ENCODE measurements around the gene MCC.

Gene MCC

GRCh38 chr5:113110117-113110516 lies 378.1 kb downstream of the MCC start:
- Histone ChIP-seq H3K9ac (ENCODE audit: low read depth, low read length) (no peak overlapping the region), H3K27me3 (ENCODE audit: control insufficient read depth, insufficient read depth, low read length) (no peaks in the 10 kb centered on the region), H3K4me1 (ENCODE audit: control insufficient read depth, insufficient read depth, low read length) (no peaks in the 10 kb centered on the region), H3K4me3 (ENCODE audit: low read depth, low read length) (no peak overlapping the region), H3K27ac (ENCODE audit: low read depth, low read length) (no peak overlapping the region), H3K36me3 (ENCODE audit: control insufficient read depth, insufficient read depth, low read length) (no peaks in the 10 kb centered on the region), H3K9me3 (ENCODE audit: control insufficient read depth, insufficient read depth, low read length) (no peaks in the 10 kb centered on the region)

DNA sequence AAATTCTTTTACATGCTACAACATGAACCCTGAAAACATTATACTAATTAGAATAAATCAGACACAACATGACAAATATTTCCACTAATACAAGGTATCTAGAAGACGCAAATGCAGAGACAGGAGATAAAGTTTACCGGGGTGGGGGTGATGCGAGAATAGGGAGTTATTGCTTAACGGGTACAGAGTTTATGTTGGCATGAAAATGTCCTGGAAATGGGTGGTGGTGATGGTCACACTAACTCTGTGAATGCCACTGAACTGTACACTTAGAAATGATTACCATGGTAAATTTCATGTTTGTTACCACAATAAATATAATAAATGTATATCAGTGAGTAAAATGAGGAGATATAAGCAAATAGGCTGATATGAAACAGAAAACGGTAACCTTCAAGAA lies 378.9 kb downstream of the MCC start:
- no peaks in the 10 kb centered on the region for H3K4me1 ChIP-seq (ENCODE audit: control insufficient read depth, insufficient read depth, low read length)
- H3K9ac ChIP-seq (ENCODE audit: low read depth, low read length) = no peak overlapping the region
- no peaks in the 10 kb centered on the region for H3K27me3 ChIP-seq (ENCODE audit: control insufficient read depth, insufficient read depth, low read length)
- no peaks in the 10 kb centered on the region for H3K36me3 ChIP-seq (ENCODE audit: control insufficient read depth, insufficient read depth, low read length)
- H3K27ac ChIP-seq (ENCODE audit: low read depth, low read length) = no peak overlapping the region
- no peak overlapping the region for H3K4me3 ChIP-seq (ENCODE audit: low read depth, low read length)
- H3K9me3 ChIP-seq (ENCODE audit: control insufficient read depth, insufficient read depth, low read length) = no peaks in the 10 kb centered on the region

GRCh38 chr5:113108485-113108884 lies 379.8 kb downstream of the MCC start:
- H3K27ac ChIP-seq (ENCODE audit: low read depth, low read length) = no peak overlapping the region
- no peaks in the 10 kb centered on the region for H3K4me1 ChIP-seq (ENCODE audit: control insufficient read depth, insufficient read depth, low read length)
- H3K9ac ChIP-seq (ENCODE audit: low read depth, low read length) = no peak overlapping the region
- H3K36me3 ChIP-seq (ENCODE audit: control insufficient read depth, insufficient read depth, low read length) = peaks cover 5% of the 10 kb centered on the region; the same call in 1 of the 2 replicates
- no peaks in the 10 kb centered on the region for H3K9me3 ChIP-seq (ENCODE audit: control insufficient read depth, insufficient read depth, low read length)
- H3K4me3 ChIP-seq (ENCODE audit: low read depth, low read length) = no peak overlapping the region
- H3K27me3 ChIP-seq (ENCODE audit: control insufficient read depth, insufficient read depth, low read length) = no peaks in the 10 kb centered on the region

DNA sequence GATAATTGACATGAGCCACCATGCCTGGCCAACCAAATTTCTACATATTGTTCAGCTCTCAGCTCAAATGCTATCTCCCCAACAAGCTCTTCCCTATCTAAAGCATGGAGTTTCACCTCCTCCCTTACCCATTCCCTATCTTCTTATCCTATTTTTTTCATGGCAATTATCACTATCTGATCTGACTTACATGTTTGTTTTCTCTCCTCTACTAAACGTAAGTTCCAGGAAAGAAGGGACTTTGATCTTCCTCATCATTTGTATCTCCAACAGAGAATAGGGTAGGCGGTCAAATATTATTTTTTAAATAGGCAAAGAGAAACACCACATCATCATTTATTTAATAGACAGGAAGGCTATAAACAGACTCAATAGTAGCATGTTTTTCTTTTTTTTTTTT lies 381.4 kb downstream of the MCC start:
- no peaks in the 10 kb centered on the region for H3K4me1 ChIP-seq (ENCODE audit: control insufficient read depth, insufficient read depth, low read length)
- no peak overlapping the region for H3K27ac ChIP-seq (ENCODE audit: low read depth, low read length)
- no peak overlapping the region for H3K9ac ChIP-seq (ENCODE audit: low read depth, low read length)
- no peak overlapping the region for H3K4me3 ChIP-seq (ENCODE audit: low read depth, low read length)
- H3K36me3 ChIP-seq (ENCODE audit: control insufficient read depth, insufficient read depth, low read length) = peaks cover 10% of the 10 kb centered on the region
- no peaks in the 10 kb centered on the region for H3K27me3 ChIP-seq (ENCODE audit: control insufficient read depth, insufficient read depth, low read length)
- H3K9me3 ChIP-seq (ENCODE audit: control insufficient read depth, insufficient read depth, low read length) = no peaks in the 10 kb centered on the region

DNA sequence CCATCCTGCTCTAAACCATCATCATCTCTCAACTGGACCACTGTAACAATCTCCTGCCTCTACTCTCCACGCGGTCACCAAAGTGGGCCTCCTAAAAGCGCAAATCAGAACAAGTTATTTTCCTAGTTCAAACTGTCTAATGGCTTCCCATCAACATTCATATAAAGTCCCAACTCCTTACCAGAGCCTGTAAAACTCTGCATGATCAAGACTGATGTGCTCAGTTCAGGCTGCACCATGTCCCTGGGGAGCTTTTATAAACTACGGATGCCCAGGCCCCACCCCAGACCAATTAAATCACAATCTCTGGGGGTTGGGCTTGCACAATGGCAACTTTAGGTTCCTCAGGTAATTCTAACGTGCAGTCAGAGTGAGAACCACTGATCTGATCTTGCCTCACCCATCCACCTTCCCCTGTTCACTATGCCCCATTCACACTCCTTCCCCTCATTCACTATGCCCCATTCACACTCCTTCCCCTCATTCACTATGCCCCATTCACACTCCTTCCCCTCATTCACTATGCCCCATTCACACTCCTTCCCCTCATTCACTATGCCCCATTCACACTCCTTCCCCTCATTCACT lies 382.5 kb downstream of the MCC start:
- Histone ChIP-seq H3K27me3 (ENCODE audit: control insufficient read depth, insufficient read depth, low read length) (no peaks in the 10 kb centered on the region), H3K9me3 (ENCODE audit: control insufficient read depth, insufficient read depth, low read length) (no peaks in the 10 kb centered on the region), H3K9ac (ENCODE audit: low read depth, low read length) (no peak overlapping the region)

GRCh38 chr5:113103330-113103729 lies 384.9 kb downstream of the MCC start:
- H3K36me3 ChIP-seq (ENCODE audit: control insufficient read depth, insufficient read depth, low read length) = peaks cover 17% of the 10 kb centered on the region
- no peaks in the 10 kb centered on the region for H3K9me3 ChIP-seq (ENCODE audit: control insufficient read depth, insufficient read depth, low read length)
- no peaks in the 10 kb centered on the region for H3K4me1 ChIP-seq (ENCODE audit: control insufficient read depth, insufficient read depth, low read length)
- no peak overlapping the region for H3K27ac ChIP-seq (ENCODE audit: low read depth, low read length)
- H3K9ac ChIP-seq (ENCODE audit: low read depth, low read length) = no peak overlapping the region
- H3K27me3 ChIP-seq (ENCODE audit: control insufficient read depth, insufficient read depth, low read length) = no peaks in the 10 kb centered on the region
- no peak overlapping the region for H3K4me3 ChIP-seq (ENCODE audit: low read depth, low read length)

More for the DNA sequence above, 382.5 kb downstream of the MCC start:
- no peak overlapping the region for H3K4me3 ChIP-seq (ENCODE audit: low read depth, low read length)
- peaks cover 17% of the 10 kb centered on the region for H3K36me3 ChIP-seq (ENCODE audit: control insufficient read depth, insufficient read depth, low read length)
- H3K4me1 ChIP-seq (ENCODE audit: control insufficient read depth, insufficient read depth, low read length) = no peaks in the 10 kb centered on the region
- H3K27ac ChIP-seq (ENCODE audit: low read depth, low read length) = no peak overlapping the region

GRCh38 chr5:113102121-113102531 lies 386.1 kb downstream of the MCC start:
- H3K36me3 ChIP-seq (ENCODE audit: control insufficient read depth, insufficient read depth, low read length) = peaks cover 23% of the 10 kb centered on the region
- H3K27ac ChIP-seq (ENCODE audit: low read depth, low read length) = no peak overlapping the region
- no peak overlapping the region for H3K4me3 ChIP-seq (ENCODE audit: low read depth, low read length)
- H3K27me3 ChIP-seq (ENCODE audit: control insufficient read depth, insufficient read depth, low read length) = no peaks in the 10 kb centered on the region
- no peaks in the 10 kb centered on the region for H3K9me3 ChIP-seq (ENCODE audit: control insufficient read depth, insufficient read depth, low read length)
- no peaks in the 10 kb centered on the region for H3K4me1 ChIP-seq (ENCODE audit: control insufficient read depth, insufficient read depth, low read length)
- H3K9ac ChIP-seq (ENCODE audit: low read depth, low read length) = no peak overlapping the region

GRCh38 chr5:113100981-113101380 lies 387.3 kb downstream of the MCC start:
- H3K4me3 ChIP-seq (ENCODE audit: low read depth, low read length) = no peak overlapping the region
- H3K9ac ChIP-seq (ENCODE audit: low read depth, low read length) = no peak overlapping the region
- H3K36me3 ChIP-seq (ENCODE audit: control insufficient read depth, insufficient read depth, low read length) = peaks cover 23% of the 10 kb centered on the region
- no peak overlapping the region for H3K27ac ChIP-seq (ENCODE audit: low read depth, low read length)
- no peaks in the 10 kb centered on the region for H3K27me3 ChIP-seq (ENCODE audit: control insufficient read depth, insufficient read depth, low read length)
- H3K9me3 ChIP-seq (ENCODE audit: control insufficient read depth, insufficient read depth, low read length) = no peaks in the 10 kb centered on the region
- H3K4me1 ChIP-seq (ENCODE audit: control insufficient read depth, insufficient read depth, low read length) = no peaks in the 10 kb centered on the region

GRCh38 chr5:113099822-113100221 lies 388.4 kb downstream of the MCC start:
- Histone ChIP-seq H3K27me3 (ENCODE audit: control insufficient read depth, insufficient read depth, low read length) (no peaks in the 10 kb centered on the region), H3K27ac (ENCODE audit: low read depth, low read length) (no peak overlapping the region), H3K4me1 (ENCODE audit: control insufficient read depth, insufficient read depth, low read length) (no peaks in the 10 kb centered on the region), H3K36me3 (ENCODE audit: control insufficient read depth, insufficient read depth, low read length) (peaks cover 23% of the 10 kb centered on the region), H3K4me3 (ENCODE audit: low read depth, low read length) (no peak overlapping the region), H3K9ac (ENCODE audit: low read depth, low read length) (no peak overlapping the region), H3K9me3 (ENCODE audit: control insufficient read depth, insufficient read depth, low read length) (no peaks in the 10 kb centered on the region)

DNA sequence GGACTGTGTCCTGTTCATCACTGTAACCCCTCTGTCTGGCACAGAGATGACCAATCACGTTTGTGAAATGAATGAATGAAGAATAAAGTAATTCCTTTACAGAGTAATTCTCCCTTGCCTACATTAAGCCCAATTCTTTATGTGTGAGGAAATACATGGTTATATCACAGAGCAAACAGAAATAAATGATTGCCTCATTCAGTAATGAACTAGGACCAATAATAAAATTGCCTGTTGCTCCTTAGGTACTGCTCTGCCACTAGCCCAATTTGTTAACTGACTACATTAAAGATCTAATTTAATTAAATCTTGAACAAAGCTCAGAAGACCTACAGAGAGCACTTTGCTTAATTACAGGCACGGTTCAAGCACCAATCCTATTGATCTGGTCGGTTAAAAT lies 389.9 kb downstream of the MCC start:
- Histone ChIP-seq H3K4me3 (ENCODE audit: low read depth, low read length) (no peak overlapping the region), H3K9ac (ENCODE audit: low read depth, low read length) (no peak overlapping the region), H3K9me3 (ENCODE audit: control insufficient read depth, insufficient read depth, low read length) (no peaks in the 10 kb centered on the region), H3K4me1 (ENCODE audit: control insufficient read depth, insufficient read depth, low read length) (no peaks in the 10 kb centered on the region), H3K36me3 (ENCODE audit: control insufficient read depth, insufficient read depth, low read length) (peaks cover 18% of the 10 kb centered on the region; the same call in 1 of the 2 replicates), H3K27me3 (ENCODE audit: control insufficient read depth, insufficient read depth, low read length) (no peaks in the 10 kb centered on the region), H3K27ac (ENCODE audit: low read depth, low read length) (no peak overlapping the region)

DNA sequence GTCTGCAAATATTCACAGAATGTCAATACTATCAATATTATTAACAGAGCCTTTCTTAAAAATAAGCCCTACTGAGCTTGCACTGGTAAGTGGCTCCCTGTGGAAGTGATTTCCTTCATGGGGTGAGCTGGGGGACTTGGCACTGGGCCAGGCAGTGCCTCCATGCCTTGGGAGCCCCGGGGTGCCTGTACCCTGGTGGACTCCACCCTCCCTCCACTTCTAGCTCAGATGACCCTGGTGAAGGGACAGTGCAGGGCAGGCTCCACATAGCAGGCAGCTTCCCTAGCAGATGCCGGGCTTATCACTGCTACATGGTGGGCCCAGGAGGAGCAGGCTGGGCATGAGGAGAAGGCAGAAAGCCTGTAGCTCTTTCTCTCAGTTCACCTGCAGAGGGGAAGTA lies 392.4 kb downstream of the MCC start:
- H3K9me3 ChIP-seq (ENCODE audit: control insufficient read depth, insufficient read depth, low read length) = no peaks in the 10 kb centered on the region
- peaks cover 6% of the 10 kb centered on the region; the same call in 1 of the 2 replicates for H3K36me3 ChIP-seq (ENCODE audit: control insufficient read depth, insufficient read depth, low read length)
- H3K27ac ChIP-seq (ENCODE audit: low read depth, low read length) = no peak overlapping the region
- H3K27me3 ChIP-seq (ENCODE audit: control insufficient read depth, insufficient read depth, low read length) = no peaks in the 10 kb centered on the region
- H3K4me3 ChIP-seq (ENCODE audit: low read depth, low read length) = no peak overlapping the region
- no peaks in the 10 kb centered on the region for H3K4me1 ChIP-seq (ENCODE audit: control insufficient read depth, insufficient read depth, low read length)
- no peak overlapping the region for H3K9ac ChIP-seq (ENCODE audit: low read depth, low read length)
